Measurements from ENCODE around the gene EEFSEC. TPM values are rescaled to one million over a fixed set of nuclear protein-coding genes. Genes with fewer than 3 reads are reported as not detected.

Gene EEFSEC
- total RNA-seq, 1 experiment from 2014 or later, result 10.6 TPM

DNA sequence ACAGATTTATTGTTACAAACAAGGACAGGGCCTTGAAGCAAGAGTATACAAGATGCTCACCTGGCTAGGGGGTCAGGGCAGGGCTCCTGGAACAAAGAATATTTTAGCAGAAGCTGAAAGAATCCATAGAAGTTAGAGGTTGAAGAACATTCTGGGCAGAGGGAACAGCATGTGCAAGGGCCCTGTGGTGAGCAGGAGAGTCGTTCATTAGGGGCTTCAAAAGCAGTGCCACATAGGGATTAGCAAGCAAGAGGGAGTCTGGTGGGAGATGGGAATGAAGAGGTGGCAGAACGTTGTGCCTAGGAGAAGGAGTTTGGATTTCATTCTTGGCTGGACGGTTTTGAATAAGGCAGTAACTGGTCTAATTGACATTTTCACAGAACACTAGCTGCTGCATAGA lies 290.5 kb downstream of the EEFSEC start:
- H3K36me3 ChIP-seq, result no peaks in the 10 kb centered on the region
- no peak for DNase-seq
- no peaks in the 10 kb centered on the region for H3K27me3 ChIP-seq
- no peak overlapping the region for H3K4me3 ChIP-seq
- no peaks in the 10 kb centered on the region for H3K4me1 ChIP-seq
- H3K9me3 ChIP-seq (replicated peaks), result no peaks in the 10 kb centered on the region
- H3K27ac ChIP-seq, result no peak overlapping the region

DNA sequence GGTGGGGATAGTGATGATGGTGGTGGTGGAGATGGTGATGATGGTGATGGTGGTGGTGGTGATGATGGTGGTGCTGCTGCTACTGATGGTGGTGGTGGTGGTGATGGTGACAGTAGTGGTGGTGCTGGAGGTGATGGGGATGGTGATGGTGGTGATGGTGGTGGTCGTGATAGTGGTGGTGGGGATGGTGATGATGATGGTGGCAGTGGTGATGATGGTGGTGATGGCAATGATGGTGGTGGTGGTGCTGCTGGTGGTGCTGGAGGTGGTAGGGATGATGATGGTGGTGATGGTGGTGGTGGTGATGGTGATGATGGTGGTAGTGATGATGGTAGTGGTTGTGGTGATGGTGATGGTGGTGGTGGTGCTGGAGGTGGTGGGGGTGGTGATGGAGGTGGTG lies 292.1 kb downstream of the EEFSEC start:
- Histone ChIP-seq H3K36me3 (no peaks in the 10 kb centered on the region), H3K4me3 (no peak overlapping the region), H3K9me3 (replicated peaks) (no peaks in the 10 kb centered on the region), H3K4me1 (no peaks in the 10 kb centered on the region), H3K27ac (no peak overlapping the region), H3K27me3 (no peaks in the 10 kb centered on the region)
- no peak for DNase-seq

DNA sequence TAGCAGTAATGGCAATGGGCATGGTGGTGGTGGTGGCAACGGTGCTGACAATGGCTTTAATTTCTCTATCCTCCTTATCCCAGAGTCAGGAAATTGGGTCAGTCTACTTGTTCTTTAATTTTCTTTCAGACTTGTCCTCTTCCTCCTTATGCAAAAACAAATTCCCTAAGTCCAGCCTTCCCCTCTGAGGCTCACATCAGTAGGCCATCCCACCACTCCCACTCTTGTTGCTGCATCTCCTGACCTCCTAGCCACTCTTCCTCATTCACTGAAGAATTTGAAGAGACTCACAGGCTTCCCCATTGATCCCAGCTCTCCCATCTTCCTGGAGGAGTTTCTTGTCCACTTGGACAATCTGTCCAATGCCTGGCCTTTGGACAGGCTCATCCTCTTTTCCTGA lies 293.5 kb downstream of the EEFSEC start:
- H3K36me3 ChIP-seq, result no peaks in the 10 kb centered on the region
- DNase-seq, result no peak
- H3K9me3 ChIP-seq (replicated peaks), result no peaks in the 10 kb centered on the region
- no peak overlapping the region for H3K4me3 ChIP-seq
- no peak overlapping the region for H3K27ac ChIP-seq
- H3K27me3 ChIP-seq, result no peaks in the 10 kb centered on the region
- H3K4me1 ChIP-seq, result no peaks in the 10 kb centered on the region

DNA sequence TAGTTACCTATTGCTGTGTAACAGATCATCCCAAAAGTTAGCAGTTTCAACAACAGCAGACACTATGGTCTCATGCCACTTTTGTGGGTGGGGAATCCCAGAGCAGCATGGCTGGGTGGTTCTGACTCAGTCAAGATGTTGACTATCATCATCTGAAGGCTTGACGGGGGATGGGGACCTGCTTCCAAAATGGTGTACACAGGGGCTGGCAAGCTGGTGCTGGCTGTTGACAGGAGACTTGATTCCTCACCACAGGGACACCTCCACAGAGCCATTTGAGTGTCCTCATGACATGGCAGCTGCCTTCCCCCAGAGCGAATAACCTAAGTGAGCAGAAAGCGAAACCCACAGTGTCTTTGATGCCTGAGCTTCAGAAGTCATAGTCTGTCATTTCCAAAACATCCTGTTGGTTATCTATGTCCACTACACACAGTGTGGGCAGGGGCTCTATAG lies 294.3 kb downstream of the EEFSEC start:
- no peak for DNase-seq
- no peaks in the 10 kb centered on the region for H3K9me3 ChIP-seq (replicated peaks)
- H3K27me3 ChIP-seq, result no peaks in the 10 kb centered on the region
- no peaks in the 10 kb centered on the region for H3K4me1 ChIP-seq
- no peak overlapping the region for H3K4me3 ChIP-seq
- no peaks in the 10 kb centered on the region for H3K36me3 ChIP-seq
- no peak overlapping the region for H3K27ac ChIP-seq

DNA sequence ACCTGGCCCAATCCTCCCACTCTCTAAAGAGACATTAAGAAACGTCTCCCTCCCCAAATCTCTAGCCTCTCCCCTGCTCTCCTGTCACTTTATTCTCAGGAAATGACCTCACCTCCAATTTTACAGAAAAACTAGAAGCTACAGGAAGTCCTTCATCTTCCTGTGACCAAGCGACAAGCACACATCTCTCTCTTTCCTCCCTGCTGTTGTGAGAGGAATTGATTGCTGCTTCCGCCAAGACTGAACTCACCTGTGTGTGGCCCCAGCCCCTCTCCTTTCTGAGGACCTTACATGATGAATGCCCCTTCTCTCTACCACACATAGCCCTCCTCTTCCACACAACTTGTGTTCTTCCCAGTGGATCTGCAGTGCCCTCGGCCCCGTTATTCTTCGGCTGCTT lies 295.2 kb downstream of the EEFSEC start:
- Histone ChIP-seq H3K27me3 (no peaks in the 10 kb centered on the region; the same call in 1 of the 2 replicates), H3K36me3 (no peaks in the 10 kb centered on the region), H3K4me3 (no peak overlapping the region), H3K4me1 (no peaks in the 10 kb centered on the region), H3K27ac (no peak overlapping the region), H3K9me3 (replicated peaks) (no peaks in the 10 kb centered on the region)
- DNase-seq, result no peak

DNA sequence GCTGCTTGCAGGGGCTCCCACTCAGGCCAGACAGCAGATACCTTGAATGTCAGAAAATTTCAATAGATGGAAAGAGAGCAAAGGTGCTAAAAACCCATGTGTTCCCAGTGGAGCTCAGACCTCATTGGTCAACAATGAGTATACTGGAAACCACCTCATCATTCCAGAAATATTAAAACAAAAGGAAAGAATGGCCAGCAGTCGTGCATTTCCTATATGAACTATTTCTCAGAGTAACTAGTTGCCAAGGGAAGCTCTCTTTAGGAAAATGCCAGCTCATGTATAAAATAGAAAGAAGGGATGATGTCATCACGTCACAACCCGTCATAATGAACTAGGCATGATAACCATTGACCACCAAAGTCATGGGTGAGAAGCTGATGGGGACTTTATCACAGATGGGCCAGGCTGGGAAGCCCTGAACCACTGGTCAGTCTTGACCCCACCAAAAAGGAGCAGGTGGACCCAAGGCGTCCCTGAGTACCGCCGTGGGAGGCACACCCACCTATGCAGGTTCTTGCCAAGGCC lies 295.9 kb downstream of the EEFSEC start:
- H3K27ac ChIP-seq, result no peak overlapping the region
- no peaks in the 10 kb centered on the region for H3K36me3 ChIP-seq
- no peak for DNase-seq
- H3K4me3 ChIP-seq, result no peak overlapping the region
- no peaks in the 10 kb centered on the region for H3K4me1 ChIP-seq
- H3K9me3 ChIP-seq (replicated peaks), result no peaks in the 10 kb centered on the region
- H3K27me3 ChIP-seq, result no peaks in the 10 kb centered on the region; the same call in 1 of the 2 replicates

DNA sequence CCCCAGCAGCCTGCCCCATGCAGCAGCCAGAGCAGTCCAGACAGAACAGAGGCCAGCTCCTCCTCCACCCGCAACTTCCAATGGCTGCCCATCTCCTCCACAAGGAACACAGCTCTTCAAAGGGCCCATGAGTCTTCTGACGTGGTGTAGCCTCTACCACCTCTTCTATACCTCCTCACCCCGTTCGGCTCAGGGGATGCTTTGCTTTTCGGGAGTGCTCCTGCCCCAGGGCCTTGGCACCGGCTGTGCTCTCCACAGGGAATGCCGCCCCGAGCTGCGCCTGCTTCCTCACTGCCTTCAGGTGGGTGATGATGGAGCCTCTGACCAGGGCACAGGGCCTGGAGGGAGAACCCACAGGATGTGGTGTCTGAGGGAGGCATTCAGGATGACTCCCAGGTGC lies 298.8 kb downstream of the EEFSEC start:
- Histone ChIP-seq H3K36me3 (no peaks in the 10 kb centered on the region), H3K27me3 (peaks cover 11% of the 10 kb centered on the region), H3K4me3 (no peak overlapping the region), H3K4me1 (no peaks in the 10 kb centered on the region), H3K9me3 (replicated peaks) (no peaks in the 10 kb centered on the region), H3K27ac (no peak overlapping the region)
- no peak for DNase-seq

DNA sequence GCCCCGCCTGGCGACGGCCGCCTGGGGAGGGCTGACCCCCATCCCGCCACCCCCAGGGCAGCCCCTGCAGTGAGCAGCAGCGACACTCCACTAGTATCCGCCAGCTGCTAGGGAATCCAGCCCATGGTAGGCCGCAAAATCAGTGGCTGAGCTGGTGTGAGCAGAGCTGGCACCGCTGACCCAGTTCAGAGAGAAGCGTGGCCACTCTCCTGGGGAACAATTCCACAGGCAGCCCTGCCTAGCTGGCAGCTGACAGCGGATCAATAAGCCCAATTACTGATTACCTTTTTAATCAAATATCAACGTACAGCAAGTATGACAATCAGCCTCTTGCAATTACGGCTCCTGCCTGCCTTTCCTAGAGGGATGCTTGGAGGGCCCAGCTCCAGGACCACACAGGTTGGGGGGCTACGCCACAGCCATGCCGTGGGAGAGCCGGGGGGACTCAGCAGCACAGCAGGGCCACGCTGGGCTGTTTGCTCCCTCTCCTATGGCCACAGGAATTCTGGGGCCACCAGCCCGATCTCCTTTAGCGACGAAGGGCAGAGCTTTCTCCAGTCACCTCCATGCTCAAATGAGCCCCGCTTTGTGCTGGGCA lies 299.5 kb downstream of the EEFSEC start:
- Histone ChIP-seq H3K27ac (no peak overlapping the region), H3K4me3 (no peak overlapping the region), H3K27me3 (peaks cover 11% of the 10 kb centered on the region), H3K9me3 (replicated peaks) (no peaks in the 10 kb centered on the region), H3K36me3 (no peaks in the 10 kb centered on the region), H3K4me1 (no peaks in the 10 kb centered on the region)
- no peak for DNase-seq

DNA sequence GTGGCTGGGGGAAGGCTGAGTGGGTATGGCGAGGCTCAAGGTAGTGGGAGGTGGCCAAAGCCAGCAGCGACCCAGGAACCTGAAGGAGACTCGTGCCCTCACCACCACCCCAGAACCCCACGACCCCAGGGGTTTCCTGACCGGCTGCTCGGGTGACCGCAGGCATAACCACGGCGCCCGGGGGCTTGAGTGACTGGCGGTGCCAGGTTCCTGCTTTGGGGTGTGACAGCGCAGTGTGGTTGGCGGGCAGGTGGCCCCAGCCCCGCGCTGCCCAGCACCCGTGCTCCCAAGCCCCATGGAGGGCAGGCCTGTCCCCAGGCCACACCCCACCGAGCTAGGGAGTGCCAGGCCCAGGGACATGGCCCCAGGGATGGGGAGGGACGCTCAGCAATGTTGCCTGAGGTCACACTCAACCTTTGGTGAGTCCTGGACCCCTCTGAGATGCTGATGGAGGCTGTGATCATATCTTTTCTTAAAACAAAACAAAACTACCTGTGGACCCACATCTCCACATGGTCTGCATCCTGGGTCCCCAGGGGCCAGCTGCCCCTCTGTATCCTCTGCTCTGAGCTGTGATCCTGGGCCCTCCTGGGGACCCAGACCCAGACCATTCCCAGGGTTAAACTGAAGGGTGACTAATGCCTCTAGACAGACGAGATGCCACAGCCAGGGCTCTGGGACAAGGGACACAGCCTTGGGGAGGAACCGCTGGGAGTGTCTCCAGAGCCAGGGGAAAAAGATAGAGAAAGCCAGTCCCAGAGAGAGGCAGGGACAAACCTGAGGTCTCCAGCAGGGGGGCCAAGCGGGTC lies 300.4 kb downstream of the EEFSEC start:
- no peak overlapping the region for H3K4me3 ChIP-seq
- H3K9me3 ChIP-seq (replicated peaks), result no peaks in the 10 kb centered on the region
- peak in 1 of 2 experiments; percentile 20 for DNase-seq
- H3K36me3 ChIP-seq, result no peaks in the 10 kb centered on the region
- peaks cover 11% of the 10 kb centered on the region for H3K27me3 ChIP-seq
- no peak overlapping the region for H3K27ac ChIP-seq
- H3K4me1 ChIP-seq, result no peaks in the 10 kb centered on the region

DNA sequence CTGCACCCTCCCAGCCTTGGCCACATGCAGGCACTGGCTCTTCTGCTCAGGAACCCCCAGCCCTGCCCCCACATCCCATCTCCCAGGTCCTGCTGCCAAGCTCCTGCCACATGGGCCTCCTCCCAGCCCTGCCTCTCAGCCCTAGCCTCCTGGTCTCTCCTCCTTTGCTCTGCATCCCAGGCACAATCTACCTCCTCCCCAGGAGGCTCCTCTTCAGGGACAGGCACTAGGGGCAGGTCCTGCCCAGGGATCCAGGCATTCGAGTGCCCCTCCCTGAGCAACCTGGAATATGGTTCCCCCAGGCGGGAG lies 301.0 kb downstream of the EEFSEC start:
- no peaks in the 10 kb centered on the region for H3K4me1 ChIP-seq
- H3K27me3 ChIP-seq, result peaks cover 14% of the 10 kb centered on the region
- no peak overlapping the region for H3K4me3 ChIP-seq
- H3K27ac ChIP-seq, result no peak overlapping the region
- H3K9me3 ChIP-seq (replicated peaks), result no peaks in the 10 kb centered on the region
- no peak for DNase-seq
- H3K36me3 ChIP-seq, result no peaks in the 10 kb centered on the region

DNA sequence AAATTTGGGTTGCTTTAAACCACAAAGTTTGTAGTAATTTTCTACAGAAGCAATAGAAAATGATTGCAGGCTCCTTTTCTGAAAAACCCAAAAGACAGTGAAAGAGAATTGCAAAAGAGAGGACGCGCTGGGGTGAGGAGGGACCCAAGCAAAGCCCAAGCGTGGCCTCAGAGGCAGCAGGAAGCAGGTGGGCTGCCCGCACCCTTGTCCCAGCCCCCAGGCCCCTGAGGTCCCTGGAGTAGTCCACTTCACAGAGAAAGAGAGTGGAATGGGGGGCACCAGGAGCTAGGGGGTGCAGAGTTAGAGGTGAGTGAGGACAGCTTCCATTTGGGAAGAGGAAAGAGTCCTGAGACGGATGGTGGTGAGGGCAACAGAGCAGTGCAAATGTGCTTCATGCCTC lies 301.8 kb downstream of the EEFSEC start:
- Histone ChIP-seq H3K9me3 (replicated peaks) (no peaks in the 10 kb centered on the region), H3K4me3 (no peak overlapping the region), H3K4me1 (no peaks in the 10 kb centered on the region), H3K36me3 (no peaks in the 10 kb centered on the region), H3K27me3 (peaks cover 17% of the 10 kb centered on the region), H3K27ac (no peak overlapping the region)
- DNase-seq, result no peak

DNA sequence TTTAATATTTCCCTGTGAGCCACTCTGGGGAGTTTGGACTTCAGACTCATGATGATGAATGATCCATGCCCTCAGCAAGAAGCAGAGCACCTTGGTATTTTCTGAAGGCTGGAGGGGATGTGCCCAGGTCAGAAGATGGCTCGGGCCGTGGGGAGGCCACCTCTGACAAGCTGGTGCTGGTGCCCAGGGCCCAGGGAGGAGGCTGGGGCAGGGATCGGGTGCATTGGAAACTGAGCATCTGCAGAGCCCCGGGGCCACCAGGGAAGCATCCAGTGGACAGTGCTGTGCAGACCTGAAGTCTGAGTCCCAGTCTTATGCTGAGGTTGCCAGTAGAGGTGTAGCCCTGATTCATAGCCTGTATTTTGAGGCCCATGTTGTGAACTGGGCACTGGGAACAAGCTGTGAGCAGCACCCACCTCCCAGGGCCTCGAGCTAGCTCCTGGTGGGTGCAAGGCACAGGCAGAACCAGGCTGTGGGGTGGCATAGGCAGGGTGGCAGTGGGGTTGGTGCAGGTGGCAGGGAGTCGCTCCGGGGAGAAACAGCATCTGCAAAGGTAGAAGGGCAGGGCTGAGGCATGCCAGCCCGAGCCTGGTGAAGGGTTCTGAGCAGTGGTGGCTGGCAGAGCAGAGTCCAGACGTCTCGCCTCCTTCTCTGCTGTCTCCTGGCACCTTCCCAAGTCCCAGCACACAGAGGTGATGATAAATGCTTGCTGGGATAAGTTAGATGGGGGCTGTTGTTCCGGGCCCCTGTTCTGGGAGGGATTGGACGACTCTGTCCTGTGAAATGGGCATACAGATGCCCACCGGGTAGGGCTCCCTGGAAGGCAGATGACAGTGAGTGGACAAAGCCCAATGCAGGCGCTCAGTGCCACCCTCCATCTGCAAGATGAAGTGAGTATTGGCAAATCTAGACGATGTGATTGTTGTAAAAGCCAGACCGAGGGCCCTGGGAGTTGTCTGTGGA lies 302.8 kb downstream of the EEFSEC start:
- Histone ChIP-seq H3K27me3 (peaks cover 17% of the 10 kb centered on the region), H3K4me1 (no peaks in the 10 kb centered on the region), H3K9me3 (replicated peaks) (no peaks in the 10 kb centered on the region), H3K4me3 (no peak overlapping the region), H3K36me3 (no peaks in the 10 kb centered on the region), H3K27ac (no peak overlapping the region)
- DNase-seq, result no peak

DNA sequence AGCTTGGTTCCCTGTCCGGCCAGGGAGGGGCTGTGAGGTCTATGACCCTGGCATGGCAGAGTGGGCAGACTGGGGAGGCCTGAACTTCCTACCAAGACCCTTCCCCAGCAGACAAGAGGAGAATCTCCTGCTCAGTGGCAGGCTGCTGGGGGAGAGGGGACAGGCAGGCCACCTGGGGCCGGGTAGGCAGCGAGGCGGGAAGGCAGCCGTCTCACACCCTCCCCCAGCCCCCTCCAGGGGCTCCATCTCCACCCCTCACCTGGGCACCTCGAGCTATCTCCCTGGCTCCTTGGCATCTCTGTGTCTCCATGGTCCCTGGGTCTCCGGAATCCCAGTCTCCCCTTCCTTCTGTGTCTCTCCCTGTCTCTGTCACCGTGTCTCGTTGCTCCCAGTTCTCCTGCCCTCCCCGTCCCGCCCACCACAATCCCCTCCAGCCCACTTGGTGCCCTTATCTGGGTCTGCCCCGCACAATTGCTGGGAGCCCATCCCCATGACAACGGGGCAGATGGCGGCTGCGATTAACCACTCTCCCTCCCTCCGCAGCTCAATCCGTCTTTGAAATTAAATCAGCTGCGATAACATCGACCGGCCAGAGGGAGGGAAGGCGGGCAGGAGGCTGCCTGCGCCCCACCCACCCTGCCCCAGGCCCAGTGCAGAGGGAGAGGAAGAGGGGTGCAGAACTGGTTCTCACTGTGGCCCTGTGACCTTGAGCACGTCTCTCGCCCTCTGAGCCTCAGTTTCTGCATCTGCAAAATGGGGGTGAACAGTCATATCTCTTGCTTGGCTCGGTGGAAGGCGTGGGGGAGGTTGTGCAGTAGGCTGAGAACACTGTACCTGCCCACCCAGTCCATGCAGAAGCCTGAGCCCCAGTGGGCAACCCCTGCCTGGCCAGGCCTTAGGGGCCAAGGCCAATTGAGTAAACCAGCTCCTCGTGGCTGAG lies 303.8 kb downstream of the EEFSEC start:
- Histone ChIP-seq H3K27ac (no peak overlapping the region), H3K9me3 (replicated peaks) (no peaks in the 10 kb centered on the region), H3K36me3 (no peaks in the 10 kb centered on the region), H3K4me3 (no peak overlapping the region), H3K27me3 (peaks cover 21% of the 10 kb centered on the region), H3K4me1 (no peaks in the 10 kb centered on the region)
- no peak for DNase-seq

DNA sequence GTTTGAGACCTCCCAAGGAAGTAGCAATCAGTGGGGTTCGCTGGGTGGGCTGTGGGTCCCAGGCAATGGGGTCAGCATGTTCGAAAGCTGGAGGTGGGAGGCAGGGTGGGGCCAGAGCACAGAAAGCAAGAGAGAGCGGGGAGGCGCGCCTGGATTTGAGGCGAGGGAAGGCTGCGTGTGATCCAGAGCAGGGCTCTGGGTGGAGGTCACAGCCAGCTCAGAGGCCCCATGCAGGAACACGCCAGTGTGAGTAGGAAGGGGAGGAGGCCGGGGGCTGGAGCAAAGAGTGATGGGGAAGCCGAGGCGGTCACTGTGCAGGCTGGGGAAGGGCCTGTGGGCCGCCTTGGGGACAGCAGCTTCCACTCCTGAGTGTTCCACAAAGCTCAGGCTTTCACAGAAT lies 304.7 kb downstream of the EEFSEC start:
- Histone ChIP-seq H3K4me1 (no peaks in the 10 kb centered on the region), H3K36me3 (no peaks in the 10 kb centered on the region), H3K27ac (no peak overlapping the region), H3K4me3 (no peak overlapping the region), H3K27me3 (peaks cover 25% of the 10 kb centered on the region), H3K9me3 (replicated peaks) (no peaks in the 10 kb centered on the region)
- no peak for DNase-seq
